Fibroblast of lung (primary cell): ENCODE measurements around the gene BSND.

Source experiments
- CTCF ChIP-seq, 2 donors: IDR thresholded peaks in 1 of 2; conservative IDR thresholded peaks in 1 of 2; 1 replicate in 1 of 2; 2 replicates in 1 of 2; pipeline ENCODE4 v1.5.1; 2011 to 2012; ENCODE audit warnings: low read length in 2 of 2, control low read depth in 1 of 2, inconsistent platforms in 1 of 2, low read depth in 1 of 2, mild to moderate bottlenecking in 1 of 2
- EZH2 ChIP-seq: IDR thresholded peaks from 2 replicates; pipeline ENCODE4 v1.5.1; 2012; ENCODE audit warnings: low read length, control low read depth, mild to moderate bottlenecking; ENCODE audit errors: missing control alignments

GRCh38 chr1:55010194-55010886, 11.6 kb downstream of the BSND start:
- TF ChIP-seq CTCF (conservative IDR thresholded peaks at IDR 0.05 in 1 of 2, IDR thresholded peaks at IDR 0.05 in 1 of 2; ENCODE audit: low read depth in 1 of 2, low read length in 2 of 2) (no peak), EZH2 (no peak)
